Kidney (tissue), 14 donors: ENCODE results near the gene GPR22. TPM values are rescaled to one million over a fixed set of nuclear protein-coding genes. Genes with fewer than 3 reads are reported as not detected.

Experiments used
- DNase-seq, 5 donors: peaks; one replicate each; pipeline ENCODE4 v3.0.0-alpha.2; 2013 to 2020
- FAIRE-seq: peaks from 2 replicates; lab custom pipeline; 2012; peaks lifted over from hg19 to GRCh38; lab: Jason Lieb, UNC
- H3K27ac ChIP-seq, 2 donors: one replicate each; pipeline ENCODE4 v1.7.0; 2013; ENCODE audit warnings: low read depth in 2 of 2, low read length in 2 of 2, inconsistent platforms in 1 of 2
- H3K27me3 ChIP-seq: one replicate; pipeline ENCODE4 v1.7.1; 2013; ENCODE audit warnings: low read length, inconsistent platforms; ENCODE audit not compliant: control insufficient read depth, insufficient read depth
- H3K36me3 ChIP-seq, 3 donors: one replicate each; pipeline versions ENCODE4 v1.7.0 to v1.7.1; 2013; ENCODE audit warnings: low read length in 3 of 3, control low read depth in 1 of 3, inconsistent platforms in 1 of 3; ENCODE audit not compliant: insufficient read depth in 3 of 3, control insufficient read depth in 2 of 3
- H3K4me1 ChIP-seq, 3 donors: one replicate each; pipeline versions ENCODE4 v1.7.0 to v1.7.1; 2013; ENCODE audit warnings: low read length in 3 of 3, inconsistent platforms in 1 of 3, low read depth in 1 of 3; ENCODE audit not compliant: control insufficient read depth in 2 of 3, insufficient read depth in 2 of 3
- H3K4me3 ChIP-seq, 3 donors: one replicate each; pipeline versions ENCODE4 v1.7.0 to v1.8.1; 2013; ENCODE audit warnings: low read length in 3 of 3, control low read depth in 1 of 3, inconsistent platforms in 1 of 3
- H3K9ac ChIP-seq, 3 donors: one replicate each; pipeline versions ENCODE4 v1.7.0 to v1.7.1; 2013; ENCODE audit warnings: low read length in 3 of 3, control low read depth in 1 of 3, inconsistent platforms in 1 of 3
- H3K9me3 ChIP-seq, 3 donors: one replicate each; pipeline versions ENCODE4 v1.7.0 to v1.7.1; 2013; ENCODE audit warnings: low read length in 3 of 3, control low read depth in 1 of 3, inconsistent platforms in 1 of 3; ENCODE audit not compliant: control insufficient read depth in 2 of 3, insufficient read depth in 1 of 3
- intact Hi-C: fragments of 100-400 bp; cut with DNase I; formaldehyde crosslinking; loops from one replicate; pipeline ENCODE4 v1.11.1; 2022
- polyA plus RNA-seq: library from polyadenylated mRNA; stranded (reverse); fragments of 350-450 nt; fragmentation: Illumina TruSeq; extraction: RNeasy Lipid Tissue Mini Kit (QIAGEN cat#74804); gene quantifications from one replicate; pipeline ENCODE4 v1.2.3, GENCODE V29; 2014; ENCODE audit warnings: low read depth, low replicate concordance; ENCODE audit not compliant: insufficient read depth
- total RNA-seq: library from RNA; stranded (reverse); fragmentation: NEBNext Ultra II Directional; extraction: Animal tissue kit (Norgen Biotek cat#: 25700); gene quantifications from one replicate; pipeline ENCODE4 v1.2.1, GENCODE V29; 2021
- TF ChIP-seq, protein P1 (sequence below): IDR thresholded peaks from 3 replicates; pipeline ENCODE4 v1.5.1; 2012; ENCODE audit warnings: mild to moderate bottlenecking, moderate library complexity, borderline replicate concordance; ENCODE audit not compliant: insufficient read depth; ENCODE audit errors: extremely low read depth
- donor health status: control.
- donor health status: control.
- donor health status: control.
- donor health status: control.
- donor health status: control.
- donor health status: DM: yes; HTN: yes; CAD: no.
- donor health status: Normal renal cell carcinoma (clear cell type).

GPR22 gene
- total and polyA plus RNA-seq, 2 donors from 2014 or later: not detected

- TF ChIP-seq, protein P1, sequence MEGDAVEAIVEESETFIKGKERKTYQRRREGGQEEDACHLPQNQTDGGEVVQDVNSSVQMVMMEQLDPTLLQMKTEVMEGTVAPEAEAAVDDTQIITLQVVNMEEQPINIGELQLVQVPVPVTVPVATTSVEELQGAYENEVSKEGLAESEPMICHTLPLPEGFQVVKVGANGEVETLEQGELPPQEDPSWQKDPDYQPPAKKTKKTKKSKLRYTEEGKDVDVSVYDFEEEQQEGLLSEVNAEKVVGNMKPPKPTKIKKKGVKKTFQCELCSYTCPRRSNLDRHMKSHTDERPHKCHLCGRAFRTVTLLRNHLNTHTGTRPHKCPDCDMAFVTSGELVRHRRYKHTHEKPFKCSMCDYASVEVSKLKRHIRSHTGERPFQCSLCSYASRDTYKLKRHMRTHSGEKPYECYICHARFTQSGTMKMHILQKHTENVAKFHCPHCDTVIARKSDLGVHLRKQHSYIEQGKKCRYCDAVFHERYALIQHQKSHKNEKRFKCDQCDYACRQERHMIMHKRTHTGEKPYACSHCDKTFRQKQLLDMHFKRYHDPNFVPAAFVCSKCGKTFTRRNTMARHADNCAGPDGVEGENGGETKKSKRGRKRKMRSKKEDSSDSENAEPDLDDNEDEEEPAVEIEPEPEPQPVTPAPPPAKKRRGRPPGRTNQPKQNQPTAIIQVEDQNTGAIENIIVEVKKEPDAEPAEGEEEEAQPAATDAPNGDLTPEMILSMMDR: no peak
- H3K36me3 ChIP-seq: no peaks in the 10 kb centered on the region
- FAIRE-seq: no peak
- H3K9ac ChIP-seq: no peak overlapping the region
- DNase-seq: no peak
- intact Hi-C loops: loop anchor here (10.0 kb wide), 1 partner anchor 257 kb away; no protein-coding TSS in a partner anchor
- H3K4me3 ChIP-seq: no peak overlapping the region
- no peaks in the 10 kb centered on the region for H3K27me3 ChIP-seq
- no peak overlapping the region for H3K27ac ChIP-seq
- no peaks in the 10 kb centered on the region for H3K4me1 ChIP-seq
- H3K9me3 ChIP-seq: no peaks in the 10 kb centered on the region
Observed at GRCh38 chr7:107467972-107468371, 1.9 kb upstream of the GPR22 start.

DNA sequence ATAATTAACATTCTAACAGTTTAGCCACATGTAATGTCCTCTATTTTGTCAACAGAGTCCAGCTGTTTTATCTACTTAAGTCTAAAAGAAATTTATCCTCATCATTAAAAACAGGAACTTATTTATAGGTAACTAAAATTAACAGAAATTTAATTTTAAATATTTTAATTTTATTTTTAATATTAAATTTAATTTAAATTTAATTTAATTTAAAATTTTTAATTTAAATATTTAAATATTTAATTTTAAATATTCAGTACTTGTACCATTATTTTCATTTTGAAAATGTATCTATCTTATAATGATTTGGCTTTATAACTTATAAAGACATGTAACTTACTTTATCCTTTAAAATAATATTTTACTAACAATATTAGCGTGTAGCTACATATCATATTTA is 1.0 kb upstream of the GPR22 start:
- Histone ChIP-seq H3K36me3 (no peaks in the 10 kb centered on the region), H3K9ac (no peak overlapping the region), H3K27me3 (no peaks in the 10 kb centered on the region), H3K9me3 (no peaks in the 10 kb centered on the region), H3K27ac (no peak overlapping the region), H3K4me1 (no peaks in the 10 kb centered on the region), H3K4me3 (no peak overlapping the region)
- intact Hi-C loops: loop anchor here (10.0 kb wide), 1 partner anchor 256 kb away; no protein-coding TSS in a partner anchor
- TF ChIP-seq, protein P1: no peak
- FAIRE-seq (peak; percentile 97), DNase-seq (no peak)

GRCh38 chr7:107471292-107472070 is 1.6 kb downstream of the GPR22 start:
- DNase-seq (peak in 1 of 5 donors; percentile 12), FAIRE-seq (no peak)
- Histone ChIP-seq H3K36me3 (no peaks in the 10 kb centered on the region), H3K27me3 (no peaks in the 10 kb centered on the region), H3K27ac (no peak overlapping the region), H3K4me1 (no peaks in the 10 kb centered on the region), H3K9ac (no peak overlapping the region), H3K4me3 (no peak overlapping the region), H3K9me3 (no peaks in the 10 kb centered on the region)
- TF ChIP-seq, protein P1: no peak
- intact Hi-C loops: no loop called here
